K562 (cell line): ENCODE measurements around the gene FAM53B. TPM values are rescaled to one million over a fixed set of nuclear protein-coding genes. Genes with fewer than 3 reads are reported as not detected.

Source experiments
- ATAC-seq: fragments of 200-7000 bp; cut with Tn5 transposase; 3 replicates; pipeline ENCODE4 v1.9.1; 2020; ENCODE audit warnings: moderate library complexity
- BruUV-seq: library from RNA; stranded (reverse); fragments of 400-500 nt; replicated peaks from 2 replicates; lab custom pipeline; 2021; lab: Mats Ljungman, UMichigan
- CTCF ChIA-PET: fragments of 300-600 bp; formaldehyde crosslinking; extraction: SDS; loops from one replicate; lab custom pipeline; 2021; ENCODE audit warnings: low intra/inter-chr PET ratio; lab: Yijun Ruan, JAX
- POLR2A ChIA-PET: fragments of 300-600, 350-650 bp; sonication (Branson Sonifier 250); formaldehyde crosslinking; extraction: SDS; loops from one replicate; lab custom pipeline; 2021; ENCODE audit warnings: antibody characterized with exemption, inconsistent platforms; lab: Yijun Ruan, JAX
- DNase-seq, 4 experiments: peaks; one replicate each; pipeline versions ENCODE4 v3.0.0 to v3.0.0-alpha.2; 2011 to 2018; ENCODE audit warnings: low spot score in 3 of 4, mixed read lengths in 3 of 4; ENCODE audit errors: extremely low read depth in 1 of 4
- FAIRE-seq: peaks from 2 replicates; lab custom pipeline; 2011; peaks lifted over from hg19 to GRCh38; lab: Jason Lieb, UNC
- H2AFZ ChIP-seq: 2 replicates; pipeline ENCODE4 v1.6.0; 2011; ENCODE audit warnings: low read depth, low read length, control low read depth, inconsistent platforms
- H3K27ac ChIP-seq: fragments of 200-600 bp; 3 replicates; pipeline ENCODE4 v1.8.0; 2011; ENCODE audit warnings: low read depth, mild to moderate bottlenecking, control low read depth, inconsistent platforms, low read length, moderate library complexity, mixed read lengths; ENCODE audit errors: extremely low read depth
- H3K27me3 ChIP-seq, 2 experiments: fragments of 300-600 bp in 1 of 2; 2 replicates in 1 of 2; 3 replicates in 1 of 2; pipeline versions ENCODE4 v1.6.0 to v1.8.0; 2011; ENCODE audit warnings: inconsistent platforms in 2 of 2, low read length in 2 of 2, mild to moderate bottlenecking in 1 of 2, mixed read lengths in 1 of 2, moderate library complexity in 1 of 2; ENCODE audit not compliant: control insufficient read depth in 2 of 2, insufficient read depth in 2 of 2
- H3K36me3 ChIP-seq: fragments of 300-600 bp; 3 replicates; pipeline ENCODE4 v1.8.0; 2011; ENCODE audit warnings: mild to moderate bottlenecking, low read length, inconsistent platforms; ENCODE audit not compliant: control insufficient read depth, insufficient read depth
- H3K4me1 ChIP-seq, 2 experiments: fragments of 200-600 bp in 1 of 2; replicated peaks in 1 of 2; 2 replicates in 1 of 2; 3 replicates in 1 of 2; pipeline versions ENCODE4 v1.5.1 to v1.8.0; 2011; ENCODE audit warnings: inconsistent platforms in 2 of 2, low read length in 2 of 2, mild to moderate bottlenecking in 1 of 2, mixed read lengths in 1 of 2, moderate library complexity in 1 of 2; ENCODE audit not compliant: control insufficient read depth in 2 of 2, insufficient read depth in 2 of 2
- H3K4me2 ChIP-seq: 2 replicates; pipeline ENCODE4 v1.6.1; 2011; ENCODE audit warnings: low read length, control low read depth, inconsistent platforms, mixed read lengths; ENCODE audit not compliant: insufficient read depth
- H3K4me3 ChIP-seq: fragments of 200-600 bp; sonication (generic), shearing (Covaris generic); 2 replicates; pipeline ENCODE4 v1.5.1; 2016; ENCODE audit warnings: control low read depth, inconsistent platforms
- H3K79me2 ChIP-seq: fragments of 200-600 bp; 3 replicates; pipeline ENCODE4 v1.8.0; 2011; ENCODE audit warnings: low read length, inconsistent platforms; ENCODE audit not compliant: control insufficient read depth, insufficient read depth
- H3K9ac ChIP-seq, 2 experiments: 2 replicates each; pipeline versions ENCODE4 v1.6.0 to v1.6.1; 2011; ENCODE audit warnings: low read depth in 2 of 2, low read length in 2 of 2, control low read depth in 1 of 2, inconsistent platforms in 1 of 2, mild to moderate bottlenecking in 1 of 2, mixed read lengths in 1 of 2; ENCODE audit not compliant: insufficient read depth in 1 of 2
- H3K9me1 ChIP-seq: one replicate; pipeline ENCODE4 v1.6.0; 2011; ENCODE audit warnings: inconsistent platforms, mild to moderate bottlenecking, low read length, moderate library complexity; ENCODE audit not compliant: control insufficient read depth, insufficient read depth
- H3K9me3 ChIP-seq: replicated peaks from 2 replicates; pipeline ENCODE4 v1.5.1; 2011; ENCODE audit warnings: low read depth, low read length, inconsistent platforms; ENCODE audit not compliant: control insufficient read depth, insufficient read depth
- H4K20me1 ChIP-seq: replicated peaks from 2 replicates; pipeline ENCODE4 v1.6.1; 2011; ENCODE audit warnings: low read length, inconsistent platforms, mixed read lengths; ENCODE audit not compliant: control insufficient read depth, insufficient read depth
- CREB3L1 ChIP-seq: fragments of 450-650 bp; IDR thresholded peaks from 2 replicates; pipeline ENCODE4 v1.6.1; 2014; ENCODE audit warnings: low read depth, mild to moderate bottlenecking, moderate library complexity, borderline replicate concordance
- DDX20 ChIP-seq: fragments of 450-650 bp; IDR thresholded peaks from 2 replicates; pipeline ENCODE4 v1.6.1; 2016; ENCODE audit warnings: missing genetic modification characterization, low read depth, mild to moderate bottlenecking, missing compliant biosample characterization, moderate library complexity
- KDM5B ChIP-seq: fragments of 200-600 bp; sonication (generic); IDR thresholded peaks from 2 replicates; pipeline ENCODE4 v1.6.1; 2012; ENCODE audit warnings: low read depth, mild to moderate bottlenecking, moderate library complexity, low read length, control low read depth, inconsistent platforms; ENCODE audit not compliant: insufficient replicate concordance
- KLF10 ChIP-seq: fragments of 250-450 bp; sonication (Bioruptor Pico); IDR thresholded peaks from 2 replicates; pipeline ENCODE4 v1.6.1; 2021; ENCODE audit warnings: matching md5 sums
- NEUROD1 ChIP-seq: fragments of 150-350 bp; IDR thresholded peaks from 2 replicates; pipeline ENCODE4 v1.6.1; 2014; ENCODE audit warnings: borderline replicate concordance, low read length, low read depth; ENCODE audit not compliant: partially characterized antibody
- RBM25 ChIP-seq: fragments of 200-400 bp; formaldehyde crosslinking; IDR thresholded peaks from 2 replicates; pipeline ENCODE4 v1.6.1; 2018; ENCODE audit warnings: low read length, low read depth, moderate library complexity; ENCODE audit not compliant: severe bottlenecking
- TEAD2 ChIP-seq: fragments of 450-650 bp; IDR thresholded peaks from 2 replicates; pipeline ENCODE4 v1.6.1; 2016; ENCODE audit warnings: missing genetic modification characterization, control low read depth, missing compliant biosample characterization
- ZBTB40 ChIP-seq, 2 experiments: fragments of 450-650 bp in 1 of 2; sonication (generic) in 1 of 2; formaldehyde crosslinking in 1 of 2; IDR thresholded peaks; 2 replicates each; pipeline versions ENCODE4 v1.7.1 to v1.9.0; 2016 to 2022; ENCODE audit warnings: inconsistent platforms in 1 of 2, mild to moderate bottlenecking in 1 of 2, missing genetic modification reagents in 1 of 2
- WGBS: fragments of 100-300 bp; shearing (Covaris generic); methylation state at CpG from one replicate; pipeline ENCODE4 v1.1.6; 2016; ENCODE audit warnings: low coverage, mixed read lengths; ENCODE audit not compliant: insufficient coverage; ENCODE audit errors: missing lambda C conversion rate; 5-methylcytosine and 5-hydroxymethylcytosine counted together
- in situ Hi-C: fragments of 300-500 bp; cut with MboI; formaldehyde crosslinking; loops from 4 replicates; pipeline ENCODE4 v1.15.0; 2018; ENCODE audit warnings: inconsistent platforms, mixed read lengths
- intact Hi-C: fragments of 100-400 bp; cut with micrococcal nuclease; formaldehyde crosslinking; loops from 2 replicates; pipeline ENCODE4 v1.14.2; 2022
- polyA plus RNA-seq, 8 experiments: library from polyadenylated mRNA; depleted of rRNA in 4 of 8; stranded (reverse) in 5 of 8; unstranded in 3 of 8; fragments of >200 nt; fragmentation: Nextera tagmentation in 2 of 8; fragmentation: Illumina TruSeq in 1 of 8; extraction: Ambion mirVana in 2 of 8; extraction: Trizol in 1 of 8; gene quantifications; 2 replicates each; pipeline versions ENCODE4 v1.2.1 to v1.2.3, GENCODE V29; 2011 to 2014; ENCODE audit warnings: inconsistent platforms in 1 of 8, missing spikeins in 1 of 8
- total RNA-seq, 7 experiments: library from RNA; depleted of rRNA in 6 of 7; stranded (reverse); fragments of >200 nt in 6 of 7; fragmentation: Illumina TruSeq in 2 of 7; extraction: Trizol in 2 of 7; gene quantifications; 2 replicates each; pipeline versions ENCODE4 v1.2.1 to v1.2.3, GENCODE V29; 2011 to 2021; ENCODE audit warnings: low replicate concordance in 1 of 7

FAM53B gene
- total and polyA plus RNA-seq, 9 of the 15 experiments (the other 6 are each of a cell fraction or from before 2014, with no cell fraction given) = 0.03 to 16.5 (median 5.0) TPM

GRCh38 chr10:124660404-124661125 lies 83.6 kb downstream of the FAM53B start:
- ChIA-PET CTCF (no interaction called here), POLR2A (interaction anchor here (0.6 to 1.0 kb wide), 2 partner anchors 24 to 28 kb away, joined by 3 to 5 read pairs; no protein-coding TSS in a partner anchor)
- FAIRE-seq (no peak), ATAC-seq (no peak), DNase-seq (no peak)
- H3K4me1 ChIP-seq = no peaks in the 10 kb centered on the region; a peak in 1 of 5 replicates
- H3K4me2 ChIP-seq = no peak overlapping the region
- no peak overlapping the region for H3K4me3 ChIP-seq
- H3K79me2 ChIP-seq = no peaks in the 10 kb centered on the region; the same call in 2 of the 3 replicates
- peaks cover 11% of the 10 kb centered on the region; the same call in 1 of the 3 replicates for H3K36me3 ChIP-seq
- no TSS peak for BruUV-seq
- H2AFZ ChIP-seq = no peak overlapping the region
- H3K9ac ChIP-seq = no peak overlapping the region
- no peaks in the 10 kb centered on the region for H3K9me1 ChIP-seq
- in situ Hi-C loops = no loop called here
- 84% methylated on average over 5 of the region's 12 CpGs for WGBS
- no peaks in the 10 kb centered on the region for H4K20me1 ChIP-seq
- no peaks in the 10 kb centered on the region for H3K27me3 ChIP-seq
- H3K9me3 ChIP-seq = no peaks in the 10 kb centered on the region
- intact Hi-C loops = no loop called here
- H3K27ac ChIP-seq = no peak overlapping the region
- TF ChIP-seq CREB3L1 = no peak
- TF ChIP-seq KLF10 (CRISPR knock-in tag) = no peak
- TF ChIP-seq RBM25 = no peak
- TF ChIP-seq KDM5B = no peak
- TF ChIP-seq TEAD2 (tag) = no peak
- TF ChIP-seq DDX20 = no peak
- TF ChIP-seq ZBTB40 (IDR thresholded peaks at IDR 0.05) = peak; percentile 94
- peak; percentile 90 for TF ChIP-seq ZBTB40 (CRISPR knock-in tag; IDR thresholded peaks at IDR 0.05)
- no peak for TF ChIP-seq NEUROD1
